Kidney tubule cell (primary cell): ENCODE measurements around the gene MYBL2.
"Not testable (repeated sequence)": the region's sequence is repeated elsewhere in the genome, so short reads cannot be mapped to it uniquely, and the experiment has no call there.

Source experiments
- DNase-seq: peaks from one replicate; pipeline ENCODE4 v3.0.0-alpha.2; 2018; ENCODE audit warnings: low spot score

Gene MYBL2

GRCh38 chr20:43666376-43667328, at the start of gene MYBL2:
MYBL2 (plus strand) TSS chr20:43667114; CDS start chr20:43667284, 170 bp downstream.
- peak; percentile 79 for DNase-seq

- DNase-seq: no peak
These were observed 35.3 kb upstream of the MYBL2 start for GRCh38 chr20:43631598-43631997.

GRCh38 chr20:43636429-43636828, 30.5 kb upstream of the MYBL2 start:
- no peak for DNase-seq

GRCh38 chr20:43642548-43642947, 24.4 kb upstream of the MYBL2 start:
- DNase-seq: no peak

- DNase-seq: no peak
These were observed 15.9 kb upstream of the MYBL2 start for GRCh38 chr20:43650997-43651525.

GRCh38 chr20:43651650-43652184, 15.2 kb upstream of the MYBL2 start:
- not testable (repeated sequence) for DNase-seq

GRCh38 chr20:43653966-43654365, 12.9 kb upstream of the MYBL2 start:
- DNase-seq: peak; percentile 18

- not testable (repeated sequence) for DNase-seq
These were observed 11.7 kb upstream of the MYBL2 start for GRCh38 chr20:43655176-43655575.

GRCh38 chr20:43655937-43656336, 11.0 kb upstream of the MYBL2 start:
- no peak for DNase-seq

- DNase-seq: peak; percentile 66
These were observed 8.7 kb upstream of the MYBL2 start for GRCh38 chr20:43658069-43658722.

GRCh38 chr20:43658723-43659419, 8.0 kb upstream of the MYBL2 start:
- DNase-seq: no peak

GRCh38 chr20:43662943-43663655, 3.8 kb upstream of the MYBL2 start:
- peak; percentile 69 for DNase-seq

GRCh38 chr20:43665466-43666176, 1.3 kb upstream of the MYBL2 start:
- no peak for DNase-seq

GRCh38 chr20:43667341-43668132, 623 bp downstream of the MYBL2 start:
- DNase-seq: peak; percentile 34

- DNase-seq: peak; percentile 80
These were observed 2.4 kb downstream of the MYBL2 start for GRCh38 chr20:43669332-43669731.

GRCh38 chr20:43670423-43670822, 3.5 kb downstream of the MYBL2 start:
- DNase-seq: no peak

GRCh38 chr20:43676368-43676767, 9.5 kb downstream of the MYBL2 start:
- DNase-seq: no peak

- DNase-seq: no peak
These were observed 14.1 kb downstream of the MYBL2 start for GRCh38 chr20:43680981-43681380.

GRCh38 chr20:43681468-43681942, 14.6 kb downstream of the MYBL2 start:
- peak; percentile 21 for DNase-seq

GRCh38 chr20:43681991-43682410, 15.1 kb downstream of the MYBL2 start:
- DNase-seq: no peak
